T-helper 22 cell (primary cell): ENCODE data around the gene HOXB4.

ENCODE experiments used
- DNase-seq: peaks from one replicate; pipeline ENCODE4 v3.0.0-alpha.2; 2020; ENCODE audit warnings: low read depth

HOXB4 gene

GRCh38 chr17:48601539-48602425 is 23.6 kb upstream of the HOXB4 start:
- DNase-seq: no peak

GRCh38 chr17:48601207-48601538 is 23.0 kb upstream of the HOXB4 start:
- no peak for DNase-seq

GRCh38 chr17:48600244-48601098 is 22.3 kb upstream of the HOXB4 start:
- DNase-seq: no peak

- no peak for DNase-seq
Observed at GRCh38 chr17:48599354-48599753, 21.2 kb upstream of the HOXB4 start.

GRCh38 chr17:48598736-48599135 is 20.6 kb upstream of the HOXB4 start:
- no peak for DNase-seq

GRCh38 chr17:48597778-48598631 is 19.9 kb upstream of the HOXB4 start:
- DNase-seq: no peak

- no peak for DNase-seq
Observed at GRCh38 chr17:48597528-48597777, 19.3 kb upstream of the HOXB4 start.

- no peak for DNase-seq
Observed at GRCh38 chr17:48596735-48597527, 18.8 kb upstream of the HOXB4 start.

- DNase-seq: no peak
Observed at GRCh38 chr17:48596000-48596734, 18.0 kb upstream of the HOXB4 start.

GRCh38 chr17:48595278-48595999 is 17.3 kb upstream of the HOXB4 start:
- DNase-seq: no peak

GRCh38 chr17:48594538-48595277 is 16.6 kb upstream of the HOXB4 start:
- DNase-seq: no peak

- DNase-seq: peak; percentile 52
Observed at GRCh38 chr17:48593840-48594537, 15.8 kb upstream of the HOXB4 start.

- no peak for DNase-seq
Observed at GRCh38 chr17:48593126-48593829, 15.1 kb upstream of the HOXB4 start, which contains the start of gene HOXB5. TSS of gene HOXB5 (minus strand) at chr17:48593779. CDS start at chr17:48593682, 97 bp downstream.

GRCh38 chr17:48592577-48592976 is 14.4 kb upstream of the HOXB4 start:
- no peak for DNase-seq

GRCh38 chr17:48592057-48592514 is 13.9 kb upstream of the HOXB4 start:
- no peak for DNase-seq

- no peak for DNase-seq
Observed at GRCh38 chr17:48591255-48592056, 13.3 kb upstream of the HOXB4 start.

- no peak for DNase-seq
Observed at GRCh38 chr17:48590607-48591161, 12.5 kb upstream of the HOXB4 start.
